Measurements from ENCODE around the gene BCL6. TPM values are rescaled to one million over a fixed set of nuclear protein-coding genes. Genes with fewer than 3 reads are reported as not detected.

The BCL6 gene
- total and polyA plus RNA-seq, 9 of the 15 experiments (the other 6 are each of a cell fraction or from before 2014, with no cell fraction given), result 0.08 to 3.5 (median 1.6) TPM

GRCh38 chr3:187744169-187745151 is 808 bp downstream of the BCL6 start (continued):
- TF ChIP-seq CHD7 (IDR thresholded peaks at IDR 0.05; ENCODE audit: low read depth, low read length) (no peak), BRF1 (IDR thresholded peaks at IDR 0.05; ENCODE audit: borderline replicate concordance, extremely low read depth, insufficient read length) (no peak), ZNF175 (CRISPR knock-in tag; IDR thresholded peaks at IDR 0.05; ENCODE audit: low read depth) (no peak), NONO (IDR thresholded peaks at IDR 0.05; ENCODE audit: low read depth in 2 of 2, low read length in 1 of 2) (no peak), CREB1 (IDR thresholded peaks at IDR 0.05) (no peak), CREB1 (CRISPR knock-in tag; IDR thresholded peaks at IDR 0.05) (no peak), ZNF449 (CRISPR knock-in tag; IDR thresholded peaks at IDR 0.05) (no peak), TFE3 (CRISPR knock-in tag; IDR thresholded peaks at IDR 0.05) (no peak), POLR2A (conservative IDR thresholded peaks at IDR 0.05) (peak; percentile 82), HDAC3 (IDR thresholded peaks at IDR 0.05; ENCODE audit: borderline replicate concordance, partially characterized antibody) (no peak), MTA2 (IDR thresholded peaks at IDR 0.05; ENCODE audit: low read depth) (no peak), ZNF57 (CRISPR knock-in tag; IDR thresholded peaks at IDR 0.05) (no peak)
